OCI-LY1 (cell line): ENCODE results near the gene TRNAU1AP.

ENCODE experiments used
- CTCF ChIP-seq: fragments of 200-600 bp; sonication (generic), shearing (Covaris generic); IDR thresholded peaks from 2 replicates; pipeline ENCODE4 v1.5.1; 2017; ENCODE audit warnings: mild to moderate bottlenecking, antibody characterized with exemption, low read length, moderate library complexity, mixed read lengths
- EZH2 ChIP-seq: fragments of 200-600 bp; sonication (generic), shearing (Covaris generic); IDR thresholded peaks from 2 replicates; pipeline ENCODE4 v1.8.0; 2017; ENCODE audit warnings: borderline replicate concordance, mixed run types, mild to moderate bottlenecking, antibody characterized with exemption, low read length, moderate library complexity, mixed read lengths

GRCh38 chr1:28538286-28538685 lies 14.6 kb upstream of the TRNAU1AP start:
- TF ChIP-seq CTCF (no peak), EZH2 (no peak)
